ENCODE results near the gene CAPG. TPM values are rescaled to one million over a fixed set of nuclear protein-coding genes. Genes with fewer than 3 reads are reported as not detected.

CAPG gene
- total RNA-seq, 6 experiments from 2014 or later = 3.3 to 17.4 (median 9.9) TPM

DNA sequence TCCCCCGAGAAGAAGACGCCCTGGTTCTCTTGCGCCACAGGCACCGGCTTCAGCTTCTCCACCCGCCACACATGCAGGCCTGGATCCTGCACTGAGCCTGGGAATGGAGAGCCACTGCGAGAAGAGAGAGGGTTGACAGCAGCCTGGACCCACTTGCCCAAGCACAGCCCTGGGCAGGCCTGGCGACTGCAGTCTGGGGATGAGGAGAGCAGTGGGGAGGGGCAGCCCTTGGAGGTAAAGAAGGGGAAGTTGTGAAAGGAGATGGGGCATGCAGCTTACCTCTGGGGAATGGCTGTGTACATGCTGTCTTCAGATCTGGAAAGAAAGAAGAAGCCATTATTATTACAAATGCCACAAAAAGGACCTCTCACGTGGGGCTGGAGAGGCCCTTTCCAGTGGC is 8.3 kb downstream of the CAPG start:
- Histone ChIP-seq H3K4me3 (no peak overlapping the region), H3K9me3 (no peaks in the 10 kb centered on the region), H3K4me1 (peaks cover 0 to 9% (median 0%) of the 10 kb centered on the region in 4 donors), H3K27ac (no peak overlapping the region), H3K27me3 (no peaks in the 10 kb centered on the region), H3K36me3 (no peaks in the 10 kb centered on the region)
- ATAC-seq (peak in 2 of 4 donors; percentile 14 to 20), DNase-seq (peak in 1 of 3 donors; percentile 51)
- intact Hi-C loops (cut with DNase I) = no loop called here
- no peak for TF ChIP-seq POLR2A (IDR thresholded peaks at IDR 0.05)
- WGBS (ENCODE audit: insufficient coverage, low coverage, low lambda C conversion rate, missing lambda C conversion rate) = 75% methylated on average over 2 of the region's 8 CpGs

DNA sequence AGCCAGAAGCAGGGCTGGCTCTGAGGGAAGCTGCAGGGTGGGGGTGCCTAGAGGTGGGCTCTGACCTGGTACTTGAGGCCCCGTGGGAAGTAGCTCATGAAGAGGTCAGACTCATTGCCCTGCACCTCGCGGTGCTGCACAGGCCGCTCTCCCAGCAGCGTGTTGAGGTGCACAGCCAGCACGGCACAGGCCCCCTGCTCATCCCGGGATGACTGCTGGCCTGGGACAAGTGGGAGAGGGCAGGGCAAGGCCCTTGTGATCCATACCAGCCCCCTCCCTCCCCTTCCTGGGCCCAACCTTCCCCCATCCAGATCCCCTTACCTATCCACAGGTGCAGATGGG is 8.7 kb downstream of the CAPG start:
- Histone ChIP-seq H3K4me1 (peaks cover 0 to 7% (median 0%) of the 10 kb centered on the region in 4 donors), H3K9me3 (no peaks in the 10 kb centered on the region), H3K4me3 (no peak overlapping the region), H3K36me3 (no peaks in the 10 kb centered on the region), H3K27me3 (no peaks in the 10 kb centered on the region), H3K27ac (no peak overlapping the region)
- WGBS (ENCODE audit: insufficient coverage, low coverage, low lambda C conversion rate, missing lambda C conversion rate) = no CpG with 5 or more reads among the region's 7 CpGs
- DNase-seq (peak in 1 of 3 donors; percentile 40), ATAC-seq (no peak)
- intact Hi-C loops (cut with DNase I) = no loop called here
- TF ChIP-seq, protein P1, sequence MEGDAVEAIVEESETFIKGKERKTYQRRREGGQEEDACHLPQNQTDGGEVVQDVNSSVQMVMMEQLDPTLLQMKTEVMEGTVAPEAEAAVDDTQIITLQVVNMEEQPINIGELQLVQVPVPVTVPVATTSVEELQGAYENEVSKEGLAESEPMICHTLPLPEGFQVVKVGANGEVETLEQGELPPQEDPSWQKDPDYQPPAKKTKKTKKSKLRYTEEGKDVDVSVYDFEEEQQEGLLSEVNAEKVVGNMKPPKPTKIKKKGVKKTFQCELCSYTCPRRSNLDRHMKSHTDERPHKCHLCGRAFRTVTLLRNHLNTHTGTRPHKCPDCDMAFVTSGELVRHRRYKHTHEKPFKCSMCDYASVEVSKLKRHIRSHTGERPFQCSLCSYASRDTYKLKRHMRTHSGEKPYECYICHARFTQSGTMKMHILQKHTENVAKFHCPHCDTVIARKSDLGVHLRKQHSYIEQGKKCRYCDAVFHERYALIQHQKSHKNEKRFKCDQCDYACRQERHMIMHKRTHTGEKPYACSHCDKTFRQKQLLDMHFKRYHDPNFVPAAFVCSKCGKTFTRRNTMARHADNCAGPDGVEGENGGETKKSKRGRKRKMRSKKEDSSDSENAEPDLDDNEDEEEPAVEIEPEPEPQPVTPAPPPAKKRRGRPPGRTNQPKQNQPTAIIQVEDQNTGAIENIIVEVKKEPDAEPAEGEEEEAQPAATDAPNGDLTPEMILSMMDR (IDR thresholded peaks at IDR 0.05) = no peak
- no peak for TF ChIP-seq POLR2A (IDR thresholded peaks at IDR 0.05)

DNA sequence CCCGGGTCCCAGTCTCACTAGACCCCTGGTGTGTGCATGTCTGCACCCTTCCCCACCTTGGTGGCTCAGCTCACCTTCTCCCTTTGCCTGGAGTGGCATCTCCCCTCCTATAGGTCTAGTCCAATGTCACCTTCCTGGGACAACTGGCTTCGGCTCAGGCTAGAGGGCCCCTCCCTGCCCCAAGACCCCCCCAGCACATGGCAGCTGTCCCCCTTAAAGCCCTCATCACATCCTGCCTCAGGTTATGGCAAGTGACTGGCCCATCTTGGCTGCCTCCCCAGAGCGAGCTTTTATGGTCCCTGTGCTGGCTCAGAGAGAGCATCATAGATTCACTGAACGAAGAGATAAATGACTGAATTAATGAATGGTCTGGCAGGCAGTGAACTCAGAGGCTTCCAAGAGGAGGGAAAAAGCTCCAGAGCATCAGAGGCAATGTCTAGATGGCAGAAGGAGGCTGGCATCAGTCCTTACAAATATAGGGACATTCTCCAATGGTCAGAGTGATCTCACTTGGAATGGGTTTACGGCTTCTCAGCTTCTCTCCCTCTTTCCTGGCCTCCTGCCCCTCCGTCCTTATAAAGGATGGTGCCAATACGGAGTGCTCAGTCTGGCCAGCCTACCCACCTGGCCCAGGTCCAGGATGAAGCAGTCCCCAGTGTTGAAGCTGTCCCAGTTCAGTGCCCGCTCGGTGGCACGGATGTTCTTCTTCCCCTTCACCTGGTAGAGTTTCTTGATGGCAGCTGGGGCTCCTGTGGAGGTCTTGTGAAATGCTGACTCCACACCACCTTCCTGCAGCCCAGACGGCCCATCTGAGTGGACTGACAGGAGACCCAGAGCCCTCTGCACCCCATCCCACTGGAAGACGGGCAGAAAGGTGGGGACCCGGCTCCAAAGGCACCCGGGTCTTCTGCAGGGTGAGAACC is 9.4 kb downstream of the CAPG start:
- TF ChIP-seq, protein P1 (IDR thresholded peaks at IDR 0.05) = no peak
- TF ChIP-seq POLR2A (IDR thresholded peaks at IDR 0.05) = no peak
- intact Hi-C loops (cut with DNase I) = no loop called here
- WGBS (ENCODE audit: insufficient coverage, low coverage, low lambda C conversion rate, missing lambda C conversion rate) = 82% methylated on average over 7 of the region's 14 CpGs
- Histone ChIP-seq H3K36me3 (no peaks in the 10 kb centered on the region), H3K27ac (no peak overlapping the region), H3K4me1 (peaks cover 0 to 3% (median 0%) of the 10 kb centered on the region in 4 donors), H3K4me3 (no peak overlapping the region), H3K9me3 (no peaks in the 10 kb centered on the region), H3K27me3 (no peaks in the 10 kb centered on the region)
- DNase-seq (peak in 1 of 3 donors; percentile 42), ATAC-seq (no peak)

DNA sequence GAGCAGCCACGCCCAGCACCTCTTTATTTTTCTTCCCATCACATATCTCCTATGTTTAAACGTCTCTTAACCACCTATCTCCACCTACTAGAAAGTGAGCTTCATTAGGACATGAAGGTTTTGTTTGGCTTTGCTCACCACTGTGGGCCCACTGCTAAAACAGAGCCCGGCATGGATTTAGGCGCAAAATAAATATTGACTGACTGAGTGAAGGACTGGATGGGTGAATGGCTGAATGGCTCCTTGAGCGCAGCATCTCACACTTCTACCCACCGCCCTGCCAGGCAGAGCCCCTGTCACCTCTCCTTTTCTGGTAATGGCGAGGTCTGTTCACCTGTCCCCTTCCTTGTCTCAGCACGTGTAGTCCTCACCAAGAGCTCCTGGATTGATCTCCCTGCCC is 10.1 kb downstream of the CAPG start:
- WGBS (ENCODE audit: insufficient coverage, low coverage, low lambda C conversion rate, missing lambda C conversion rate) = 75% methylated on average over 8 of the region's 8 CpGs
- Histone ChIP-seq H3K27ac (no peak overlapping the region), H3K9me3 (no peaks in the 10 kb centered on the region), H3K36me3 (no peaks in the 10 kb centered on the region), H3K4me1 (peaks cover 0 to 3% (median 0%) of the 10 kb centered on the region in 4 donors), H3K27me3 (no peaks in the 10 kb centered on the region), H3K4me3 (no peak overlapping the region)
- intact Hi-C loops (cut with DNase I) = no loop called here
- DNase-seq = no peak
- ATAC-seq = no peak
- TF ChIP-seq POLR2A (IDR thresholded peaks at IDR 0.05) = no peak
- TF ChIP-seq, protein P1 (IDR thresholded peaks at IDR 0.05) = no peak

DNA sequence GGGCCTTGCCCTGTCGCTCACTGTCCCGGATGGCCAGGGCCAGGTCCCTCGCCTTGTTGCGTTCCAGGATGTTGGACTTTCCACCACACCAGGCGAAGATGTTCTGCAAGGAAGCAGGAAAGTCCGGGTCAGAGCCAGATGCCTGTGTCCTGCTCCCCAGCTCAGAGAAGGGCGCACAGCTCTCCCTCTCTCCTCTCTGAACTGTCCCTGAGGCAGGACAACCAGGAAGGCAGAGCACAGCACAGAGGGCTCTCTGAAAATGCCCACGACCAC is 11.0 kb downstream of the CAPG start:
- TF ChIP-seq, protein P1 (IDR thresholded peaks at IDR 0.05) = no peak
- TF ChIP-seq POLR2A (IDR thresholded peaks at IDR 0.05) = no peak
- Histone ChIP-seq H3K27me3 (no peaks in the 10 kb centered on the region), H3K36me3 (no peaks in the 10 kb centered on the region), H3K9me3 (no peaks in the 10 kb centered on the region), H3K4me1 (peaks cover 0 to 3% (median 0%) of the 10 kb centered on the region in 4 donors), H3K4me3 (no peak overlapping the region), H3K27ac (no peak overlapping the region)
- ATAC-seq (no peak), DNase-seq (no peak)
- intact Hi-C loops (cut with DNase I) = no loop called here
- WGBS (ENCODE audit: insufficient coverage, low coverage, low lambda C conversion rate, missing lambda C conversion rate) = 89% methylated on average over 7 of the region's 8 CpGs

Measured in right lobe of liver (tissue), 6 donors.